ENCODE measurements around the gene SZT2. TPM values are rescaled to one million over a fixed set of nuclear protein-coding genes. Genes with fewer than 3 reads are reported as not detected.

Gene SZT2
- total RNA-seq, 1 donor from 2014 or later, result 11.0 TPM

DNA sequence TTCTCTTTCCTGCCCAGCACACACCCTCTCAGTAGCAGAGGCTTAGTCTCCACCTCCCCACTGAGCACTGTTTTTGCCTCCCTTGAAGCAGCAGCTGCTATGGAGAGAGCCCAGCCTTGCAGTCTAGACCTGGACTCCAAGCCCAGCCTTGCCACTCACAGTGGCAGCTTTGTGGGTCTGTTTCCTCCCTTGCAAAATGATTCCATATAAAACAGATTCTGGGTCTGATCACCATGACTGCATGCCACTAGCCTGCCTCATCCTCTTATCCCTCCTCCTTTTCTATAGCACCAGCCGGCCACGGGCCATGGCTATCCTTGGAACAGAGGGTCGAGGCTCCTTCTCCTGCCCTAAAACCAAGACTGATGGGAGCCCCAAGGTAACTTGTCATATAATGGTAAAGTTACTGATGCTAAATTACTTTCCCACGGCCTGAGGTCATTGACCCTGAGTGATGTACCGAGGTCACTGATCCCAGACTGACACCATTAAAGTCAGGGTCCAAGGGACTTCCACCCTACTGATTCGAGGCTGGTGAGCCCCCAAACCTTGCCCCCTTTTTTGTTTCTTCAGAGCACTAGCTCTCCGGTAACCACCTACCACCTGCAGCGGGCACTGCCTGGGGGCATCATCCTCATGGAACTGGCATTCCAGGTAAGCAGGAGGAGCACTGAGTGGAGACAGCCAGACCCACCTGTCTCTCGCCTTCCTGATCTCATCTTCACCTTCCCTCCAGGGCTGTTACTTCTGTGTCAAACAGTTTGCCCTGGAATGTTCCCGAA is 56.1 kb downstream of the SZT2 start:
- Histone ChIP-seq H3K9ac (no peak overlapping the region), H3K4me1 (peaks cover 5% of the 10 kb centered on the region), H3K79me2 (ENCODE audit: low read depth) (no peaks in the 10 kb centered on the region), H3K4me2 (no peak overlapping the region), H3K27ac (no peak overlapping the region), H2AFZ (replicated peaks) (no peak overlapping the region), H4K20me1 (ENCODE audit: low read depth) (peaks cover 3% of the 10 kb centered on the region), H3K9me3 (ENCODE audit: low read depth) (no peaks in the 10 kb centered on the region), H3K4me3 (no peak overlapping the region), H3K27me3 (no peaks in the 10 kb centered on the region), H3K36me3 (no peaks in the 10 kb centered on the region), H3F3A (ENCODE audit: low read depth) (no peaks in the 10 kb centered on the region)
- no peak for DNase-seq (ENCODE audit: low spot score)
- Mint-ChIP-seq H3K9me3 (no peaks in the 10 kb centered on the region), H3K36me3 (peaks cover 54% of the 10 kb centered on the region), H3K4me1 (peaks cover 18% of the 10 kb centered on the region), H3K27me3 (ENCODE audit: insufficient read depth, low read depth) (peaks cover 4% of the 10 kb centered on the region), H3K4me3 (no peak overlapping the region), H3K27ac (no peak overlapping the region)
- TF ChIP-seq, protein P1, sequence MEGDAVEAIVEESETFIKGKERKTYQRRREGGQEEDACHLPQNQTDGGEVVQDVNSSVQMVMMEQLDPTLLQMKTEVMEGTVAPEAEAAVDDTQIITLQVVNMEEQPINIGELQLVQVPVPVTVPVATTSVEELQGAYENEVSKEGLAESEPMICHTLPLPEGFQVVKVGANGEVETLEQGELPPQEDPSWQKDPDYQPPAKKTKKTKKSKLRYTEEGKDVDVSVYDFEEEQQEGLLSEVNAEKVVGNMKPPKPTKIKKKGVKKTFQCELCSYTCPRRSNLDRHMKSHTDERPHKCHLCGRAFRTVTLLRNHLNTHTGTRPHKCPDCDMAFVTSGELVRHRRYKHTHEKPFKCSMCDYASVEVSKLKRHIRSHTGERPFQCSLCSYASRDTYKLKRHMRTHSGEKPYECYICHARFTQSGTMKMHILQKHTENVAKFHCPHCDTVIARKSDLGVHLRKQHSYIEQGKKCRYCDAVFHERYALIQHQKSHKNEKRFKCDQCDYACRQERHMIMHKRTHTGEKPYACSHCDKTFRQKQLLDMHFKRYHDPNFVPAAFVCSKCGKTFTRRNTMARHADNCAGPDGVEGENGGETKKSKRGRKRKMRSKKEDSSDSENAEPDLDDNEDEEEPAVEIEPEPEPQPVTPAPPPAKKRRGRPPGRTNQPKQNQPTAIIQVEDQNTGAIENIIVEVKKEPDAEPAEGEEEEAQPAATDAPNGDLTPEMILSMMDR (IDR thresholded peaks at IDR 0.05), result no peak
- TF ChIP-seq EZH2phosphoT487 (IDR thresholded peaks at IDR 0.05) (no peak), EZH2 (IDR thresholded peaks at IDR 0.05) (no peak)

DNA sequence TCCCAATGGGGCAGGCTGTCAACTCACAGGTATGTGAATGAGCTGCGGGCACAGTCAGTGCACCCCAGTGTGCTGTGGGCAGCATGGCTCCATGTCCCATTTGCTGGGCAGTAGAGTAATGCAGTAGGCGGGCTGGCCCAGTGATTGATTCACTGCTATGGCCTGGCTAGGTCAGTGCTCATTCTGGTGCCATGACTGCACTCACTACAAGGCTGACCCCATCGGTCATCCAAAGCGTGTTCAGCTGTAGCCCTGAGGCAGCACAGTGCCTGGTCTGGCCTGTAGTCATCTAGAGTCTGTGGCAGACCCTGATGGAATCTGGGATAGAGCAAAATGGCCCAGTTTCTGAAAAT is 56.7 kb downstream of the SZT2 start:
- peaks cover 52% of the 10 kb centered on the region for H3K36me3 Mint-ChIP-seq
- H3K36me3 ChIP-seq, result no peaks in the 10 kb centered on the region

DNA sequence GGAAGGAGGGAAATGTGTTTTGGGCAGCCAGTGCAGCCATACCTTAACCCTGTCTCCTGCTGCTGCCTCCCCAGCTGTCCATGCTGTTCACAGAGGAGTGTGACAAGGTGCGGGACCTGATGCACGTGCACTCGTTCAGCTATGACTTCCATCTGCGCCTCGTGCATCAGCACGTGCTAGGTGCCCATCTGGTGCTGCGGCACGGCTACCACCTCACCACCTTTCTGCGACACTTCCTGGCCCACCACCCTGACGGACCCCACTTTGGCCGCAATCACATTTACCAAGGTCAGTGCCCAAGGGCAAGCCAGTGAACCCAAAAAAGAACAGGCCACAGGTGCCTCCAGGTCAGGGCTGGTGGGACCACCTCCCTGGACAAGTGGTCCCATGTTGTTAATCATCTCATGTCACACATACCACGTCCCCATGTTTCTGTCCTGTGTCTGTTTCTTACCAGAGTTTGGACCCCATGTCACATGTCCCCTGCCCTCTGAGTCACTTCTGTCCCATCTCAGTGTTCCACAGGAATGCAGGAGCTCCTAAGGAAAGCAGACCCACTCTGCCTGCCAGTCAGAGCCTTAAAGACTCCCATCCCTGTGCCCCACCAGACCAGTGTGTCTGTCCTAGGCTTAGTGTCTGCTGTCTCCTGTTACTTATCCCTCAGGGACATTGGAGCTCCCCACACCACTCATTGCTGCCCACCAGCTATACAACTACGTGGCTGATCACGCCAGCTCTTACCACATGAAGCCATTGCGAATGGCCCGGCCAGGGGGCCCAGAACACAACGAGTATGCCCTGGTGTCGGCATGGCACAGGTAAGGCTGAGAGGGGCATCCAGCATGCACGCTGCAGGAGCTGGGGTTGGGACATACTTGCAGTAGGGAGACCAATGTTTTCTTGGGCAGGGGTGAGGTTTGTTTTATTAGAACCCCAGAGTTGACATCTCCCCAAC is 57.5 kb downstream of the SZT2 start:
- Histone ChIP-seq H2AFZ (replicated peaks) (no peak overlapping the region), H3K36me3 (no peaks in the 10 kb centered on the region), H3K27ac (no peak overlapping the region), H3K27me3 (no peaks in the 10 kb centered on the region), H3K4me2 (no peak overlapping the region), H3K4me3 (no peak overlapping the region), H3F3A (ENCODE audit: low read depth) (no peaks in the 10 kb centered on the region), H3K9me3 (ENCODE audit: low read depth) (no peaks in the 10 kb centered on the region), H3K79me2 (ENCODE audit: low read depth) (no peaks in the 10 kb centered on the region), H3K4me1 (peaks cover 5% of the 10 kb centered on the region), H4K20me1 (ENCODE audit: low read depth) (peaks cover 3% of the 10 kb centered on the region), H3K9ac (no peak overlapping the region)
- no peak overlapping the region for H3K4me3 Mint-ChIP-seq
- no peak overlapping the region for H3K27ac Mint-ChIP-seq
- DNase-seq (ENCODE audit: low spot score), result no peak
- TF ChIP-seq, protein P1 (IDR thresholded peaks at IDR 0.05), result no peak
- no peak for TF ChIP-seq EZH2 (IDR thresholded peaks at IDR 0.05)
- TF ChIP-seq EZH2phosphoT487 (IDR thresholded peaks at IDR 0.05), result no peak
- H3K36me3 Mint-ChIP-seq, result peaks cover 55% of the 10 kb centered on the region
- peaks cover 7% of the 10 kb centered on the region for H3K27me3 Mint-ChIP-seq (ENCODE audit: insufficient read depth, low read depth)
- no peaks in the 10 kb centered on the region for H3K9me3 Mint-ChIP-seq
- peaks cover 15% of the 10 kb centered on the region for H3K4me1 Mint-ChIP-seq

More for the DNA sequence above, 56.7 kb downstream of the SZT2 start:
- Histone ChIP-seq H3K27me3 (no peaks in the 10 kb centered on the region), H3K4me3 (no peak overlapping the region), H3F3A (ENCODE audit: low read depth) (no peaks in the 10 kb centered on the region), H3K9ac (no peak overlapping the region), H4K20me1 (ENCODE audit: low read depth) (peaks cover 3% of the 10 kb centered on the region), H3K9me3 (ENCODE audit: low read depth) (no peaks in the 10 kb centered on the region), H3K27ac (no peak overlapping the region), H3K4me2 (no peak overlapping the region), H3K4me1 (peaks cover 5% of the 10 kb centered on the region), H3K79me2 (ENCODE audit: low read depth) (no peaks in the 10 kb centered on the region), H2AFZ (replicated peaks) (no peak overlapping the region)
- no peak for TF ChIP-seq EZH2phosphoT487 (IDR thresholded peaks at IDR 0.05)
- TF ChIP-seq, protein P1 (IDR thresholded peaks at IDR 0.05), result no peak
- TF ChIP-seq EZH2 (IDR thresholded peaks at IDR 0.05), result no peak
- no peak overlapping the region for H3K4me3 Mint-ChIP-seq
- peaks cover 18% of the 10 kb centered on the region for H3K4me1 Mint-ChIP-seq
- peaks cover 7% of the 10 kb centered on the region for H3K27me3 Mint-ChIP-seq (ENCODE audit: insufficient read depth, low read depth)
- no peaks in the 10 kb centered on the region for H3K9me3 Mint-ChIP-seq
- DNase-seq (ENCODE audit: low spot score), result no peak
- no peak overlapping the region for H3K27ac Mint-ChIP-seq
